Natural killer cell treated with Interleukin-12 subunit alpha and Interleukin-12 subunit beta and Interleukin-15 and Interleukin-18, amount 100 ng/mL, for 72 hours (primary cell): ENCODE measurements around the gene SOAT2. TPM values are rescaled to one million over a fixed set of nuclear protein-coding genes. Genes with fewer than 3 reads are reported as not detected.
"Not testable (repeated sequence)": the region's sequence is repeated elsewhere in the genome, so short reads cannot be mapped to it uniquely, and the experiment has no call there.

Source experiments
- ATAC-seq, 2 donors: fragments of 150-1000 bp; cut with Tn5 transposase in 1 of 2; sonication (Bioruptor Pico), chemical (Tn5 transposase) in 1 of 2; 2 replicates each; pipeline ENCODE4 v1.10.0; 2021
- DNase-seq: peaks from one replicate; pipeline ENCODE4 v3.0.0; 2022; ENCODE audit warnings: low spot score
- H3K27ac Mint-ChIP-seq, 2 donors: 1 replicate in 1 of 2; 2 replicates in 1 of 2; pipeline ENCODE4 v1.8.0; 2022; ENCODE audit warnings: mixed read lengths in 2 of 2, mild to moderate bottlenecking in 1 of 2, moderate library complexity in 1 of 2
- H3K27me3 Mint-ChIP-seq, 2 donors: 1 replicate in 1 of 2; 2 replicates in 1 of 2; pipeline ENCODE4 v1.8.0; 2022; ENCODE audit warnings: mixed read lengths in 2 of 2
- H3K36me3 Mint-ChIP-seq: one replicate; pipeline ENCODE4 v1.8.0; 2022; ENCODE audit warnings: mixed read lengths
- H3K4me1 Mint-ChIP-seq, 2 donors: 1 replicate in 1 of 2; 2 replicates in 1 of 2; pipeline ENCODE4 v1.8.0; 2022; ENCODE audit warnings: low read depth in 2 of 2, mixed read lengths in 2 of 2, mild to moderate bottlenecking in 1 of 2
- H3K4me3 Mint-ChIP-seq: one replicate; pipeline ENCODE4 v1.8.0; 2022; ENCODE audit warnings: mixed read lengths
- H3K9me3 Mint-ChIP-seq: 2 replicates; pipeline ENCODE4 v1.8.0; 2022; ENCODE audit warnings: mixed read lengths
- total RNA-seq, 2 donors: library from RNA; stranded (reverse); gene quantifications; one replicate each; pipeline ENCODE4 v1.2.3, GENCODE V29; 2022

SOAT2 gene
- total RNA-seq, 2 donors from 2014 or later = 0.26 TPM; not detected in 1

- no peaks in the 10 kb centered on the region for H3K27me3 Mint-ChIP-seq
- DNase-seq (no peak), ATAC-seq (no peak)
- H3K9me3 Mint-ChIP-seq = no peaks in the 10 kb centered on the region
- H3K4me3 Mint-ChIP-seq = no peak overlapping the region
- H3K4me1 Mint-ChIP-seq = no peaks in the 10 kb centered on the region
- no peak overlapping the region for H3K27ac Mint-ChIP-seq
- H3K36me3 Mint-ChIP-seq = no peaks in the 10 kb centered on the region
Measured at GRCh38 chr12:53147181-53147580, 43.9 kb downstream of the SOAT2 start.

GRCh38 chr12:53147653-53148052, 44.4 kb downstream of the SOAT2 start:
- Mint-ChIP-seq H3K4me1 (no peaks in the 10 kb centered on the region), H3K27me3 (no peaks in the 10 kb centered on the region), H3K36me3 (no peaks in the 10 kb centered on the region), H3K4me3 (no peak overlapping the region), H3K9me3 (no peaks in the 10 kb centered on the region), H3K27ac (no peak overlapping the region)
- no peak for ATAC-seq
- no peak for DNase-seq

DNA sequence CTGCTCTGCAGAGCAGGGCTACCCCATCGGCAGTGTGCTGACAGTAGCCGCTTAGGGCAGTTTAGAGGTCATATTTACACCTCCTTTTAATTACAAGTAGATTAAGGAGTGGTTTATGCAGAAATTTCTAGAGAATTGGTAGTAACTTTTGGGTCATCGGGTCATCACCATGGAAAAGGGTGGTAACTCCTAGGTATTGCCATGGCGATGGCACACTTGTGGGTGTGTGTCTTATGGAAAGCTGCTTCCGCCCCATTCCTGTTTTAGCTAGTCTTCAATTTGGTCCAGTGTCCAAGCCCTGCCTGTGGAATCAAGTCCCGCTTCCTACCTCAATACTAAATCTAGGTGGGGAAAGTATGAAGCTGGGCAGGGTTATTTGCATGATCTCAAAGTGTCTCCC, 47.8 kb downstream of the SOAT2 start:
- no peak for ATAC-seq
- H3K4me1 Mint-ChIP-seq = no peaks in the 10 kb centered on the region
- H3K4me3 Mint-ChIP-seq = no peak overlapping the region
- H3K27me3 Mint-ChIP-seq = no peaks in the 10 kb centered on the region
- no peak for DNase-seq
- H3K27ac Mint-ChIP-seq = no peak overlapping the region
- no peaks in the 10 kb centered on the region for H3K9me3 Mint-ChIP-seq
- no peaks in the 10 kb centered on the region for H3K36me3 Mint-ChIP-seq

GRCh38 chr12:53152390-53152789, 49.1 kb downstream of the SOAT2 start:
- H3K36me3 Mint-ChIP-seq = no peaks in the 10 kb centered on the region
- H3K4me1 Mint-ChIP-seq = no peaks in the 10 kb centered on the region
- no peaks in the 10 kb centered on the region for H3K9me3 Mint-ChIP-seq
- H3K27me3 Mint-ChIP-seq = no peaks in the 10 kb centered on the region
- H3K4me3 Mint-ChIP-seq = no peak overlapping the region
- no peak for DNase-seq
- ATAC-seq = no peak
- H3K27ac Mint-ChIP-seq = no peak overlapping the region

GRCh38 chr12:53159195-53159839, 56.0 kb downstream of the SOAT2 start:
- Mint-ChIP-seq H3K36me3 (no peaks in the 10 kb centered on the region), H3K9me3 (no peaks in the 10 kb centered on the region), H3K27me3 (no peaks in the 10 kb centered on the region), H3K27ac (peak overlapping the region; percentile 13 to 86), H3K4me3 (no peak overlapping the region), H3K4me1 (peaks cover 8% of the 10 kb centered on the region in 2 donors)
- ATAC-seq (peak; percentile 92 to 93), DNase-seq (peak; percentile 79)

- DNase-seq (no peak), ATAC-seq (no peak)
- Mint-ChIP-seq H3K9me3 (no peaks in the 10 kb centered on the region), H3K27me3 (no peaks in the 10 kb centered on the region), H3K4me3 (no peak overlapping the region), H3K27ac (peak overlapping the region in 1 of 2 donors; percentile 86), H3K36me3 (no peaks in the 10 kb centered on the region), H3K4me1 (peaks cover 8% of the 10 kb centered on the region in 2 donors)
Measured at GRCh38 chr12:53160000-53160399, 56.7 kb downstream of the SOAT2 start.

DNA sequence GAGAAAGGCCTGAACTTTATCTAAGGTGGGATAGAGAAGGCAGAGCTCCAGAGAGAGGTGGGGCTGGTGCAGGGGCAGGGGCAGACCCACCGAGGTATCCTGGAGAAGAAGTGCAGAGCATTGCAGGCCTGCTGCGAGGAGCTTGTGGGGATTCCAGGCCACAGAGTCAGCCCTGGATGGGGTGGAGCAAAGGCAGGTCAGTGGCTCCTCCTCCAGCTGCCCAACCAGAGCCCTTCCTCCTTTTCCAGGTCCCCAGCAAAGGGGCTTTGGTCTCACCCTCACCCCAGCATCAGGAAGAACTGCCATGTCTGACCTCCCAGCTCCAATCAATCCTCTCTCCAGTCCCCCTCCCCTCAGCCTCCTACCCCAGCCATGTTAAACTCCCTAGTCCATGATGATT, 57.4 kb downstream of the SOAT2 start:
- DNase-seq (no peak), ATAC-seq (no peak)
- no peak overlapping the region for H3K4me3 Mint-ChIP-seq
- no peaks in the 10 kb centered on the region for H3K27me3 Mint-ChIP-seq
- H3K27ac Mint-ChIP-seq = no peak overlapping the region
- H3K4me1 Mint-ChIP-seq = peaks cover 8% of the 10 kb centered on the region in 2 donors
- no peaks in the 10 kb centered on the region for H3K9me3 Mint-ChIP-seq
- no peaks in the 10 kb centered on the region for H3K36me3 Mint-ChIP-seq

GRCh38 chr12:53161119-53161911, 58.0 kb downstream of the SOAT2 start:
- H3K36me3 Mint-ChIP-seq = no peaks in the 10 kb centered on the region

GRCh38 chr12:53163008-53163407, 59.7 kb downstream of the SOAT2 start:
- DNase-seq, H3K27me3 Mint-ChIP-seq, H3K9me3 Mint-ChIP-seq, H3K4me1 Mint-ChIP-seq, H3K4me3 Mint-ChIP-seq, H3K36me3 Mint-ChIP-seq, H3K27ac Mint-ChIP-seq, ATAC-seq: not testable (repeated sequence)

More at GRCh38 chr12:53161119-53161911, 58.0 kb downstream of the SOAT2 start:
- ATAC-seq (no peak), DNase-seq (no peak)
- H3K27ac Mint-ChIP-seq = no peak overlapping the region
- no peaks in the 10 kb centered on the region for H3K27me3 Mint-ChIP-seq
- H3K4me3 Mint-ChIP-seq = no peak overlapping the region
- H3K9me3 Mint-ChIP-seq = no peaks in the 10 kb centered on the region
- peaks cover 8% of the 10 kb centered on the region in 2 donors for H3K4me1 Mint-ChIP-seq

DNA sequence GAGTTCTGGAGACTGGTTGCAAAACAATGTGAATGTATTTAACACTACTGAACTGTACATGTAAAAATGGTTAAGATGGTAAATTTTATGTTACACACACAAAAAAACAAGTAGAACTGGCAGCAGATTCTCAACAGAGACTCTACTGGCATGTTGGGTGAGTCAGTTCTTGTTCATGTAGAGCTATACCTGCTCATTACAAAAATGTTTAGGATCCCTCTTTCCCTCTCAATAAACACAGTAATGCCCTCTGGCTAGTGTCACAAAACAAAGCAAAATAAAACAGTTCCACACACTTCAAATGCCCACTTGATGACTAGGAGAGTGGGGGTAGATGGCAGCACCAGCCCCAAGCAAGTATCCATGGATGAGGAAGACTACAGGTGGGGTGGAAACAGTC, 63.6 kb downstream of the SOAT2 start:
- Mint-ChIP-seq H3K4me1 (no peaks in the 10 kb centered on the region), H3K9me3 (no peaks in the 10 kb centered on the region), H3K27me3 (no peaks in the 10 kb centered on the region), H3K36me3 (no peaks in the 10 kb centered on the region), H3K27ac (no peak overlapping the region), H3K4me3 (no peak overlapping the region)
- ATAC-seq (no peak), DNase-seq (no peak)

GRCh38 chr12:53169644-53170043, 66.4 kb downstream of the SOAT2 start:
- no peak for DNase-seq
- H3K9me3 Mint-ChIP-seq = no peaks in the 10 kb centered on the region

DNA sequence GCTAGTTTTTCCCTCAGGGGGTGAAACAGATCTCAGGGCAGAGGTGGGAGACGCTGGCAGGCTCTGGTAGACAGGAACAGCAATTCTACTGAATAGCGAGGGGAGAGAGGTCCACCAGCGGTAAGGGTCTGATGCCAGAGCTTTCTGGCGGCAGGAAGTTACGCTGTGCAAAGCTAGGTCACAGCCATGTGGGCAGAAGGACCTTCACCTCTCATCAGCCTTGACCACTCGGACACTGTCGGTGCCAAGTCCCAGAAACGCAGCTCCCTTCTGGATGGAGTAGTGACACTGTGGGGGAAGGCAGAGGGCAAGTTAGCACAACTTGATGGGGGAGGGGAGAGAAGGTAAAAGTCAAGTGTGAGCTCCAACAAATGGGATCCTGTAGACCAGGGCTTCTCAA, 66.9 kb downstream of the SOAT2 start:
- H3K36me3 Mint-ChIP-seq = no peaks in the 10 kb centered on the region
- no peaks in the 10 kb centered on the region for H3K27me3 Mint-ChIP-seq
- H3K4me1 Mint-ChIP-seq = peaks cover 4% of the 10 kb centered on the region in 2 donors
- no peak for DNase-seq
- no peak for ATAC-seq
- no peak overlapping the region for H3K4me3 Mint-ChIP-seq
- H3K27ac Mint-ChIP-seq = no peak overlapping the region
- H3K9me3 Mint-ChIP-seq = no peaks in the 10 kb centered on the region

More at GRCh38 chr12:53169644-53170043, 66.4 kb downstream of the SOAT2 start:
- ATAC-seq = no peak
- Mint-ChIP-seq H3K27me3 (no peaks in the 10 kb centered on the region), H3K36me3 (no peaks in the 10 kb centered on the region), H3K4me3 (no peak overlapping the region), H3K27ac (no peak overlapping the region), H3K4me1 (no peaks in the 10 kb centered on the region)

GRCh38 chr12:53170876-53171724, 67.8 kb downstream of the SOAT2 start:
- H3K27me3 Mint-ChIP-seq = no peaks in the 10 kb centered on the region
- no peaks in the 10 kb centered on the region for H3K9me3 Mint-ChIP-seq
- no peak for ATAC-seq
- no peak overlapping the region for H3K27ac Mint-ChIP-seq
- no peak overlapping the region for H3K4me3 Mint-ChIP-seq
- H3K36me3 Mint-ChIP-seq = no peaks in the 10 kb centered on the region
- DNase-seq = no peak
- peaks cover 10 to 11% of the 10 kb centered on the region in 2 donors for H3K4me1 Mint-ChIP-seq
